A673 (cell line): Measurements from ENCODE around the gene METTL4. TPM values are rescaled to one million over a fixed set of nuclear protein-coding genes. Genes with fewer than 3 reads are reported as not detected.
A peak's percentile ranks its signal among the peaks of the same experiment; 100 is the strongest.
"Not testable (repeated sequence)": the region's sequence is repeated elsewhere in the genome, so short reads cannot be mapped to it uniquely, and the experiment has no call there.

ENCODE experiments used
- BruUV-seq: library from RNA; stranded (reverse); fragments of 400-500 nt; replicated peaks from 2 replicates; lab custom pipeline; 2021; lab: Mats Ljungman, UMichigan
- CTCF ChIA-PET: fragments of 300-600 bp; sonication (Branson Sonifier 250); formaldehyde crosslinking; loops from one replicate; lab custom pipeline; 2022; ENCODE audit warnings: antibody characterized with exemption; lab: Charles Lee
- POLR2A ChIA-PET: fragments of 300-600 bp; sonication (Branson Sonifier 250); formaldehyde crosslinking; loops from one replicate; lab custom pipeline; 2022; ENCODE audit warnings: antibody characterized with exemption; ENCODE audit not compliant: low non-redundant PET; lab: Charles Lee
- DNase-seq: peaks from one replicate; pipeline ENCODE4 v3.0.0-alpha.2; 2015; ENCODE audit warnings: low spot score
- H3K27ac ChIP-seq: fragments of 200-600 bp; sonication (generic); 2 replicates; pipeline ENCODE4 v1.5.1; 2016; ENCODE audit warnings: mixed run types, low read depth, mild to moderate bottlenecking, mixed read lengths, antibody characterized with exemption, low read length; ENCODE audit not compliant: poor library complexity, severe bottlenecking
- H3K27me3 ChIP-seq: fragments of 200-600 bp; sonication (generic); replicated peaks from 2 replicates; pipeline ENCODE4 v1.6.1; 2017; ENCODE audit warnings: mixed run types, low read depth, mild to moderate bottlenecking, mixed read lengths, antibody characterized with exemption, low read length; ENCODE audit not compliant: insufficient read depth, poor library complexity
- H3K36me3 ChIP-seq: fragments of 200-600 bp; sonication (generic); 2 replicates; pipeline ENCODE4 v1.6.1; 2016; ENCODE audit warnings: mixed run types, mild to moderate bottlenecking, mixed read lengths, antibody characterized with exemption, low read length; ENCODE audit not compliant: insufficient read depth, poor library complexity, severe bottlenecking
- H3K4me1 ChIP-seq: fragments of 200-600 bp; sonication (generic); 2 replicates; pipeline ENCODE4 v1.6.1; 2017; ENCODE audit warnings: mixed run types, mild to moderate bottlenecking, mixed read lengths, antibody characterized with exemption, low read length; ENCODE audit not compliant: insufficient read depth, poor library complexity, severe bottlenecking
- H3K4me3 ChIP-seq: fragments of 200-600 bp; sonication (generic); 2 replicates; pipeline ENCODE4 v1.5.1; 2016; ENCODE audit warnings: low read depth, mixed run types, mild to moderate bottlenecking, mixed read lengths, low read length; ENCODE audit not compliant: poor library complexity, severe bottlenecking
- H3K9me3 ChIP-seq: fragments of 200-600 bp; sonication (generic); 2 replicates; pipeline ENCODE4 v1.6.1; 2016; ENCODE audit warnings: mixed run types, low read depth, mild to moderate bottlenecking, mixed read lengths, antibody characterized with exemption, low read length; ENCODE audit not compliant: poor library complexity, severe bottlenecking
- EZH2 ChIP-seq: fragments of 200-600 bp; sonication (generic); IDR thresholded peaks from 2 replicates; pipeline ENCODE4 v1.6.1; 2017; ENCODE audit warnings: borderline replicate concordance, low read depth, mild to moderate bottlenecking, mixed read lengths, antibody characterized with exemption, low read length; ENCODE audit not compliant: poor library complexity, severe bottlenecking
- intact Hi-C: fragments of 100-400 bp; cut with micrococcal nuclease; formaldehyde crosslinking; loops from one replicate; pipeline ENCODE4 v1.10.0; 2022; ENCODE audit not compliant: unreplicated experiment
- total RNA-seq: library from RNA; stranded (reverse); gene quantifications from 2 replicates; pipeline ENCODE4 v1.2.3, GENCODE V29; 2021
- TF ChIP-seq, protein P1 (sequence below): fragments of 300-800, 200-600 bp; sonication (generic); conservative IDR thresholded peaks from 2 replicates; pipeline ENCODE4 v1.5.1; 2017; ENCODE audit warnings: low read depth, mild to moderate bottlenecking, antibody characterized with exemption, low read length, moderate library complexity, mixed read lengths

METTL4 gene
- total RNA-seq, 1 experiment from 2014 or later: 26.4 TPM

DNA sequence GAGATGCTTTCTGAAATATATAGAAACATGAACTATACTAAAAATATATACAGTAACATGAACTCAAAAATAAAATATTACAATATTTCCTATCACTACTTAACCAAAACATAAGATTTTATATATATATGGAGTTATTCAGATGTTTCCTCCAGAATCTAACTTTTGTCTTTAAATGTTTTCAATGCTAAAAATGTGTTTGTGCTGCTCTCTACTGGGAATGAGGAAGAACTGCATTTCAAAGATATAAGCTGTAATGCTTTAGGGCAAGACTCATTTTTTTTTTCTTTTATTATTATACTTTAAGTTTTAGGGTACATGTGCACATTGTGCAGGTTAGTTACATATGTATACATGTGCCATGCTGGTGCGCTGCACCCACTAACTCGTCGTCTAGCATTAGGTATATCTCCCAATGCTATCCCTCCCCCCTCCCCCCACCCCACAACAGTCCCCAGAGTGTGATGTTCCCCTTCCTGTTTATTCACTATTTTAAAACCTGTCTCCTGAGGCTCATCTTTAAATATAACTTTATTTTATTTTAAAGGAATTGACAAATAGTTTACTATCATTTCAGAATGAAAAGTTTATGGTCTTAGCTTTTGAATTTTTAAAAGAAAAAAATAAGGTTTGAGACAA, 29.3 kb downstream of the METTL4 start:
- H3K27ac ChIP-seq, POLR2A ChIA-PET: not testable (repeated sequence)

DNA sequence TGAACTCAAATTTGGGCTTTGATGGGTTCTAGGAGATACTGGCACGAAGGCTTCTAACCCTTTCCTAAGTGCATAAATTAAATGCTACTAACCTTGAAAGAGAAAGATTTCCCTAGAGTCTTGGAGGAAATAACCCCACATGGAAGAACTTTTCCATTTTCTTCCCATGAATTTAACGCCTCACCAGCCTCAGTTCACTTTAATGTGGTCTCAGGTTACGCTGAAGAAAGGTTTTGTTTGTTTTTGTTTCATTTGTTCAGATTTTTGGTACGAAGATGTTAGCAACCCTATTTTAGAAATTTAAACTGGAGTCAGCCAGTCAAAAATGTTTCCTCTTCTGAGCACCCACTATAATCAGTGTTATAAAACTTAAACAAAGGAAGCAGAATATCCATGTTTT, 30.7 kb downstream of the METTL4 start:
- ChIA-PET CTCF (no interaction called here), POLR2A (no interaction called here)
- H3K27me3 ChIP-seq: no peaks in the 10 kb centered on the region

More for the DNA sequence above, 29.3 kb downstream of the METTL4 start:
- intact Hi-C loops: loop anchor here (1.0 to 2.0 kb wide), 2 partner anchors 205 to 437 kb away; no protein-coding TSS in a partner anchor
- H3K27me3 ChIP-seq, H3K36me3 ChIP-seq, H3K9me3 ChIP-seq, BruUV-seq, H3K4me3 ChIP-seq, H3K4me1 ChIP-seq: not testable (repeated sequence)
- CTCF ChIA-PET: interaction anchor here (0.6 to 1.4 kb wide), 5 partner anchors 13 to 1125 kb away, joined by 3 to 7 read pairs (median 4); no protein-coding TSS in a partner anchor
- TF ChIP-seq, protein P1, sequence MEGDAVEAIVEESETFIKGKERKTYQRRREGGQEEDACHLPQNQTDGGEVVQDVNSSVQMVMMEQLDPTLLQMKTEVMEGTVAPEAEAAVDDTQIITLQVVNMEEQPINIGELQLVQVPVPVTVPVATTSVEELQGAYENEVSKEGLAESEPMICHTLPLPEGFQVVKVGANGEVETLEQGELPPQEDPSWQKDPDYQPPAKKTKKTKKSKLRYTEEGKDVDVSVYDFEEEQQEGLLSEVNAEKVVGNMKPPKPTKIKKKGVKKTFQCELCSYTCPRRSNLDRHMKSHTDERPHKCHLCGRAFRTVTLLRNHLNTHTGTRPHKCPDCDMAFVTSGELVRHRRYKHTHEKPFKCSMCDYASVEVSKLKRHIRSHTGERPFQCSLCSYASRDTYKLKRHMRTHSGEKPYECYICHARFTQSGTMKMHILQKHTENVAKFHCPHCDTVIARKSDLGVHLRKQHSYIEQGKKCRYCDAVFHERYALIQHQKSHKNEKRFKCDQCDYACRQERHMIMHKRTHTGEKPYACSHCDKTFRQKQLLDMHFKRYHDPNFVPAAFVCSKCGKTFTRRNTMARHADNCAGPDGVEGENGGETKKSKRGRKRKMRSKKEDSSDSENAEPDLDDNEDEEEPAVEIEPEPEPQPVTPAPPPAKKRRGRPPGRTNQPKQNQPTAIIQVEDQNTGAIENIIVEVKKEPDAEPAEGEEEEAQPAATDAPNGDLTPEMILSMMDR: peak; percentile 66
- DNase-seq: peak; percentile 52

DNA sequence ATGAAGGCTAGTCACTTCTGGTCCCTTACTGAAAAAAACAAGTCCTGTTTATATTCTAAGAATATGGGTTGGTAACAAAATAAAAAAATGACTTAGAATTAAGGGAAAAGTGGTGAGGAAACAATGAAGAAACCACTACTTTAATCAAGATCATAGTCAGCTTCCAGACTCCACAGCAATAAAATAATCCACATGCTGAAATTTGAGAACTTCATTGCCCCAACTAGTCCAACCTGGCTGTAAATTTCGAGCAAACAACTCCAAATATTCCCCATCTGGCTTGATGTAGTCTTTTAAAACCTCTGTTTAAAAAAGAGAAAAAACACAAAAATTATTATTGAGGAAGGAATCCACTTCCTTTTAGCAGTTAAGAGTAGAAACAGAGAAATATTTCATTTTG, 32.5 kb downstream of the METTL4 start:
- CTCF ChIA-PET: no interaction called here
- POLR2A ChIA-PET: no interaction called here
- intact Hi-C loops: loop anchor here (5.0 kb wide), 1 partner anchor 957 kb away; no protein-coding TSS in a partner anchor

More for the DNA sequence above, 30.7 kb downstream of the METTL4 start:
- Histone ChIP-seq H3K27ac (no peak overlapping the region), H3K4me3 (no peak overlapping the region), H3K36me3 (peaks cover 7% of the 10 kb centered on the region), H3K4me1 (peaks cover 5% of the 10 kb centered on the region), H3K9me3 (no peaks in the 10 kb centered on the region)
- BruUV-seq: no TSS peak
- no peak for TF ChIP-seq EZH2
- intact Hi-C loops: no loop called here
- no peak for DNase-seq

More for the DNA sequence above, 32.5 kb downstream of the METTL4 start:
- BruUV-seq: no TSS peak
- TF ChIP-seq, protein P1: no peak
- no peak for TF ChIP-seq EZH2
- H3K4me1 ChIP-seq: peaks cover 5% of the 10 kb centered on the region
- no peaks in the 10 kb centered on the region for H3K27me3 ChIP-seq
- no peak for DNase-seq
- no peak overlapping the region for H3K27ac ChIP-seq
- peaks cover 7% of the 10 kb centered on the region for H3K36me3 ChIP-seq
- no peaks in the 10 kb centered on the region for H3K9me3 ChIP-seq
- H3K4me3 ChIP-seq: no peak overlapping the region
